Activated T-helper 17 cell treated with anti-CD3 and anti-CD28 coated beads, Interleukin-2, amount 50 U/mL, for 72 hours (primary cell): ENCODE measurements around the gene SHISA7. TPM values are rescaled to one million over a fixed set of nuclear protein-coding genes. Genes with fewer than 3 reads are reported as not detected.

ENCODE experiments used
- ATAC-seq: fragments of 150-1000 bp; cut with Tn5 transposase; replicated peaks from 2 replicates; pipeline ENCODE4 v1.10.0; 2021; ENCODE audit warnings: mild to moderate bottlenecking, moderate library complexity
- H3K27ac Mint-ChIP-seq: one replicate; pipeline ENCODE4 v1.8.0; 2022; ENCODE audit warnings: mixed read lengths
- H3K27me3 Mint-ChIP-seq: one replicate; pipeline ENCODE4 v1.8.0; 2022; ENCODE audit warnings: mixed read lengths
- H3K36me3 Mint-ChIP-seq: one replicate; pipeline ENCODE4 v1.8.0; 2022; ENCODE audit warnings: low read depth, mild to moderate bottlenecking, mixed read lengths
- H3K4me1 Mint-ChIP-seq: one replicate; pipeline ENCODE4 v1.8.0; 2022; ENCODE audit warnings: mixed read lengths
- H3K4me3 Mint-ChIP-seq: one replicate; pipeline ENCODE4 v1.8.0; 2022; ENCODE audit warnings: mild to moderate bottlenecking, mixed read lengths
- H3K9me3 Mint-ChIP-seq: one replicate; pipeline ENCODE4 v1.8.0; 2022; ENCODE audit warnings: mixed read lengths
- total RNA-seq, 2 donors: library from RNA; stranded (reverse); gene quantifications; one replicate each; pipeline ENCODE4 v1.2.3, GENCODE V29; 2022

Gene SHISA7
- total RNA-seq, 2 donors from 2014 or later = 0.11 TPM; not detected in 1

DNA sequence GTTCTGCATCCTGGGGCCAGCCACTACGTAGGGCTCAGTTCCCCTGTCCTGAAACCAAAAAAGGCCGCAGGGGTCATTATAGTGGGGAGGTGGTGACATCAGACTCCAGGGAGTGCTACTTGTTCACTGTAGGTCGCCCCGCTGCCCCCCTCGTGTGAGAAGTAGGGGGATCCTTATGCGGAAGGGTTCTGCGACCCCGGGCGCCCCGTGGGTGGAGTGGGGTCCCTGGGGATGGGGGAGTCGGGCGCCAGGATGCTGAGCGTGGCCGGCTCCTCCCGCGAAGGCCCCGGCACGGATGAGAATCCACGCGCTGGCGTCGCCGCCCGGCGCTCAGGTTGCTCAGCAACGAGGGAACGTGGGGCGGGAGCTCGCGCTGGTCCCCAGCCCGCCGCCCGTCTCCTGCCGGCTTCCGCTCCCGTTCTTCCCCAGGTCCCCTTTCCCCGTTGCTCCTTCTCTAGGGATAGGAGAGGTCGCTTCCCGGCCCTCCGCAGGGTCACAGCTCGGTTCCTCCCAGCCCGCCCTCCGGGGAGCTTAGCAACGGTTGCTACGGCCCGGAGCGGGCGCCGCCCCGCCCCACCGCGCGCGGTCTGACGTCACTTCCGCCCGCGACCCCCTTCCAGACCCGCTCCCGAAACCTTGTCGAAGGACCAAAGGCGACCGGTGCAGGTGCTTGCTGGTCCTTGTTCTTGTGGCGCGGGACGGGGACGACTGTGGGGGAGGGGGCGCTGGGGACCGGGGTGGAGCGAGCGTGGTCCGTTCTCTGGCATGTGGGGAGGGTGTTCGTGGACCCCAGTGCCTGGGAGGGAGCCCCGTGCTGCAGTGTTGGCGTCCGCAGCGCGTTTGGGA lies 41.7 kb upstream of the SHISA7 start, which contains the start of gene NAT14:
NAT14 (plus strand) TSS at position 596 of the 846 bp plus-strand sequence. CDS start 521 bp downstream, outside the sequence.
- H3K9me3 Mint-ChIP-seq = no peaks in the 10 kb centered on the region
- H3K36me3 Mint-ChIP-seq = peaks cover 4% of the 10 kb centered on the region
- H3K27ac Mint-ChIP-seq = peak within 1 kb of the TSS; percentile 75
- H3K4me1 Mint-ChIP-seq = peaks cover 8% of the 10 kb centered on the region
- H3K4me3 Mint-ChIP-seq = peak within 1 kb of the TSS; percentile 70
- H3K27me3 Mint-ChIP-seq = no peaks in the 10 kb centered on the region
- peak; percentile 73 for ATAC-seq

DNA sequence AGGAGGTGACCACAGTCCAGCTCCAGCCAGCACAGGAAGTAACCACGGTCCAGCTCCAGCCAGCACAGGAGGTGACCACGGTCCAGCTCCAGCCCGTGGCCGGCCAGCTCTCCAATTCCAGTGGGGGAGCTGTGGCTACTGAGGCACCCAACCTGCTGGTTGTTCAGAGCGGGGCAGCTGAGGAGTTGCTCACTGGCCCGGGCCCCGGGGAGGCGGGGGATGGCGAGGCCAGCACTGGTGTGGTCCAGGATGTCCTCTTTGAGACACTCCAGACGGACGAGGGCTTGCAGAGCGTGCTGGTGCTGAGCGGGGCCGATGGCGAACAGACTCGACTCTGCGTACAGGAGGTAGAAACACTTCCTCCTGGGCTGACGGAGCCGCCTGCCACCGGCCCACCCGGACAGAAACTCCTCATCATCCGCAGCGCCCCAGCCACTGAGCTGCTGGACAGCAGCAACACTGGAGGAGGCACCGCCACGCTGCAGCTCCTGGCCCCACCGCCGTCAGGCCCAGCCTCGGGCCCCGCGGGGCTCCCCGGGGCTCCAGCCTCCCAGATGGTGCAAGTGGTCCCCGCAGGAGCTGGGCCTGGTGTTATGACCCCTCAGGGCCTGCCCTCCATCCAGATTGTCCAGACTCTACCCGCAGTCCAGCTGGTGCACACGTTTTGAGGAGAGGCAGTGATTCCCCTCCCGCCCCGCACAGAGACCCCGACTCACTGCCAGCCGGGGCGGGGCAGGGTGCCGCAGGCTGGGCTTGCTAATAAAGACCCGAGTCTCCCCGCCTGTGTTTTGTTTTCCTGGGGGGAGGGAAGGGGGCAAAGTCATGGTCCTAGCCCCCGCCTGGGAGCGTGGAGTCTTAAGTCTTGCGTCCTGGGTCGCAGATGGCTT lies 40.8 kb upstream of the SHISA7 start:
- no peak overlapping the region for H3K27ac Mint-ChIP-seq

DNA sequence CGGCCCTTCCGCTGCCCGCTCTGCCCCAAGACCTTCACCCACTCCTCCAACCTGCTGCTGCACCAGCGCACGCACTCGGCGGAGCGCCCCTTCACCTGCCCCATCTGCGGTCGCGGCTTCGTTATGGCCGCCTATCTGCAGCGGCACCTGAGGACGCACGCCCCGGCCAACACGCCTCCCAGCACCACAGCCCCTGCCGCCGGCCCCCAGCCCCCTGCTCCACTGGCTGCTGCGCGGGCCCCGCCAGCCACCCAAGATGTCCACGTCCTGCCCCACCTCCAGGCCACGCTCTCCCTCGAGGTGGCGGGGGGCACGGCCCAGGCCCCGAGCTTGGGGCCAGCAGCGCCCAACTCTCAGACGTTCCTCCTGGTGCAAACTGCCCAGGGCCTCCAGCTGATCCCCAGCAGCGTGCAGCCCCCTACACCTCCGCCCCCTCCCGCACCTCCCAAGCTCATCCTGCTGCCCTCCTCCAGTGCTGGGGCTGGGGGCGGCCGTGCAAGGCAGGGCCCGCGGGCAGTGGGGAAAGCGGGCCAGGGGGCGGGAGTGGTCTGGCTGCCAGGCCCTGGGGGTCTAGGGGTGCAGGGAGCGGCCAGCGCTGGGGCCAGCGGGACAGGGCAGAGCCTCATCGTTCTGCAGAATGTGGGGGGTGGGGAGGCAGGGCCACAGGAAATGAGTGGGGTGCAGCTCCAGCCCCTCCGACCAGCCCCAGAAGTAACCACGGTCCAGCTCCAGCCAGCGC lies 40.0 kb upstream of the SHISA7 start:
- H3K4me1 Mint-ChIP-seq = peaks cover 24% of the 10 kb centered on the region
- no peak for ATAC-seq
- no peak overlapping the region for H3K4me3 Mint-ChIP-seq
- H3K27me3 Mint-ChIP-seq = no peaks in the 10 kb centered on the region
- peaks cover 20% of the 10 kb centered on the region for H3K36me3 Mint-ChIP-seq
- no peaks in the 10 kb centered on the region for H3K9me3 Mint-ChIP-seq
- no peak overlapping the region for H3K27ac Mint-ChIP-seq

More for the DNA sequence above, 40.8 kb upstream of the SHISA7 start:
- no peaks in the 10 kb centered on the region for H3K27me3 Mint-ChIP-seq
- no peaks in the 10 kb centered on the region for H3K9me3 Mint-ChIP-seq
- H3K4me3 Mint-ChIP-seq = peak overlapping the region; percentile 70
- no peak for ATAC-seq
- H3K36me3 Mint-ChIP-seq = peaks cover 12% of the 10 kb centered on the region
- peaks cover 16% of the 10 kb centered on the region for H3K4me1 Mint-ChIP-seq

DNA sequence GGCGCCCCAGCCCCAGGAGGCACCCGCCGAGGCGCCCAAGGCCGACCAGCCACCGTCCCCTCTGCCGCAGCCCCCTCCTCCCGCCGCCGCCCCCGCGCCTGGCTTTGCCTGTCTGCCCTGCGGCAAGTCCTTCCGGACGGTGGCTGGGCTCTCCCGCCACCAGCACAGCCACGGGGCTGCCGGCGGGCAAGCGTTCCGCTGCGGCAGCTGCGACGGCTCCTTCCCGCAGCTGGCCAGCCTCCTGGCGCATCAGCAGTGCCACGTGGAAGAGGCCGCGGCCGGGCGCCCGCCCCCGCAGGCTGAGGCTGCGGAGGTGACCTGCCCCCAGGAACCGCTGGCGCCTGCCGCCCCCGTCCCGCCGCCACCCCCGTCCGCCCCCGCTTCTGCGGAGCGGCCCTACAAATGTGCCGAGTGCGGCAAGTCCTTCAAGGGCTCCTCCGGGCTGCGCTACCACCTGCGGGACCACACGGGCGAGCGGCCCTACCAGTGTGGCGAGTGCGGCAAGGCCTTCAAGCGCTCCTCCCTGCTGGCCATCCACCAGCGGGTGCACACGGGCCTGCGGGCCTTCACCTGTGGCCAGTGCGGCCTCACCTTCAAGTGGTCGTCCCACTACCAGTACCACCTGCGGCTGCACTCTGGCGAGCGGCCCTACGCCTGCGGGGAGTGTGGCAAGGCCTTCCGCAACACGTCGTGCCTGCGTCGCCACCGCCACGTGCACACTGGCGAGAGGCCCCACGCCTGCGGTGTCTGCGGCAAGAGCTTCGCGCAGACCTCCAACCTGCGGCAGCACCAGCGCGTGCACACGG lies 39.3 kb upstream of the SHISA7 start:
- Mint-ChIP-seq H3K9me3 (no peaks in the 10 kb centered on the region), H3K4me3 (no peak overlapping the region), H3K27me3 (no peaks in the 10 kb centered on the region), H3K36me3 (peaks cover 20% of the 10 kb centered on the region), H3K27ac (no peak overlapping the region), H3K4me1 (peaks cover 29% of the 10 kb centered on the region)
- no peak for ATAC-seq

DNA sequence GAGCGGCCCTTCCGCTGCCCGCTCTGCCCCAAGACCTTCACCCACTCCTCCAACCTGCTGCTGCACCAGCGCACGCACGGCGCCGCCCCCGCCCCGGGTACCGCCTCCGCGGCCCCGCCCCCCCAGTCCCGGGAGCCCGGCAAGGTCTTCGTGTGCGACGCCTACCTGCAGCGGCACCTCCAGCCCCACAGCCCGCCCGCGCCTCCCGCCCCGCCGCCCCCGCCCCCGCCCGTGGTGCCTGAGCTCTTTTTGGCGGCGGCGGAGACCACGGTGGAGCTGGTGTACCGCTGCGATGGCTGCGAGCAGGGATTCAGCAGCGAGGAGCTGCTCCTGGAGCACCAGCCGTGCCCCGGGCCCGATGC lies 38.7 kb upstream of the SHISA7 start:
- peaks cover 29% of the 10 kb centered on the region for H3K4me1 Mint-ChIP-seq
- no peak overlapping the region for H3K4me3 Mint-ChIP-seq
- ATAC-seq = no peak
- peaks cover 20% of the 10 kb centered on the region for H3K36me3 Mint-ChIP-seq
- H3K27me3 Mint-ChIP-seq = no peaks in the 10 kb centered on the region
- H3K9me3 Mint-ChIP-seq = no peaks in the 10 kb centered on the region
- H3K27ac Mint-ChIP-seq = no peak overlapping the region

DNA sequence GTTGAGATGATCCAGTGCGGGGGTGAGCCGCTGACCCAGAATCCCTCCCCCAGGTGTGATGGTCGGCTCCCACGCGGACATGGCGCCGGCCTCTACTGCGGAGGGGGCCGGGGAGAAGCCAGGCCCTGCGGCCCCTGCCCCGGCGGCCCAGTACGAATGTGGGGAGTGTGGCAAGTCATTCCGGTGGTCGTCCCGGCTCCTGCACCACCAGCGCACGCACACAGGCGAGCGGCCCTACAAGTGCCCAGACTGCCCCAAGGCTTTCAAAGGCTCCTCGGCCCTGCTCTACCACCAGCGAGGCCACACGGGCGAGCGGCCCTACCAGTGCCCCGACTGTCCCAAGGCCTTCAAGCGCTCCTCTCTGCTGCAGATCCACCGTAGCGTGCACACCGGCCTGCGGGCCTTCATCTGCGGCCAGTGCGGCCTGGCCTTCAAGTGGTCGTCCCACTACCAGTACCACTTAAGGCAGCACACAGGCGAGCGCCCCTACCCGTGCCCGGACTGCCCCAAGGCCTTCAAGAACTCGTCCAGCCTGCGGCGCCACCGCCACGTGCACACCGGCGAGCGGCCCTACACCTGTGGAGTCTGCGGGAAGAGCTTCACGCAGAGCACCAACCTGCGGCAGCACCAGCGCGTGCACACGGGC lies 38.2 kb upstream of the SHISA7 start:
- Mint-ChIP-seq H3K4me3 (no peak overlapping the region), H3K9me3 (no peaks in the 10 kb centered on the region), H3K27me3 (no peaks in the 10 kb centered on the region), H3K4me1 (peaks cover 29% of the 10 kb centered on the region), H3K36me3 (peaks cover 20% of the 10 kb centered on the region), H3K27ac (no peak overlapping the region)
- no peak for ATAC-seq

DNA sequence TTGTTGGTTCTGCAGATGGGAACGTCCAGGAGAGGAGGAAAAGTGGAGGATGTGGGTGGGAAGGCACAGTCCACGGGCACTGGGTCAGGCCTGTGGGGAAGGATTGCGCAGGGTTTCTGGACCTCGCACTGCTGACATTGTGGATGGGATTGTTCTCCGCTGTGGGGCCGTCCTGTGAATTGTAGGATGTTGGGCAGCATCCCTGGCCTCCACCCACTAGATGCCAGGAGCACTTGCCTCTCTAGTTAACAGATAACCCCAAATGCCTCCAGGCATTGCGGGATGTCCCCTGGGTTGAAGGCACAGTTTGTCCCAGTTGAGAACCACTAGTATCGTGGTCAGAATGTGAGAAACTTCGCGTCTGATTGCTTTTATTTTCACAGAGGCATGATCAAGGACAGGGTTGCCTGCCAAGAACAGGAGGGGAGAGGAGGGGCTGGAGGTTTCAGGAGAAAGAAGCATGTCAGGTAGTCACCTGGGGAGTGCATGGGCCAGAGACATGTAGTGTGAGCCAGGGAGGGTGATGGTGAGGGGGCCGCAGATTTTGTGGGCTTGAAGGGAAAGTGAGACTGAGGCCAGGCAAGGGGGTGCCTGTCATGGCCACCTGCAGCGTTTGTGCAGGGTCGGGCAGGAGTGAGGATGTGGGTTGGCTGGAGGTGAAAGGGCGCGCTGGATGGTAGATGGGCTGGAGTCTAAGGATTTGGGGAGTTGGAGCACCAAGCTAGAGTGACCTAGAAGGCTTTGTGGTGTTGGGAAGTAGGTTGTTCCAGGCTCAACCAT lies 36.5 kb upstream of the SHISA7 start:
- Mint-ChIP-seq H3K27ac (peak overlapping the region; percentile 72), H3K4me3 (no peak overlapping the region), H3K36me3 (peaks cover 20% of the 10 kb centered on the region), H3K4me1 (peaks cover 24% of the 10 kb centered on the region), H3K27me3 (no peaks in the 10 kb centered on the region), H3K9me3 (no peaks in the 10 kb centered on the region)
- ATAC-seq = no peak

DNA sequence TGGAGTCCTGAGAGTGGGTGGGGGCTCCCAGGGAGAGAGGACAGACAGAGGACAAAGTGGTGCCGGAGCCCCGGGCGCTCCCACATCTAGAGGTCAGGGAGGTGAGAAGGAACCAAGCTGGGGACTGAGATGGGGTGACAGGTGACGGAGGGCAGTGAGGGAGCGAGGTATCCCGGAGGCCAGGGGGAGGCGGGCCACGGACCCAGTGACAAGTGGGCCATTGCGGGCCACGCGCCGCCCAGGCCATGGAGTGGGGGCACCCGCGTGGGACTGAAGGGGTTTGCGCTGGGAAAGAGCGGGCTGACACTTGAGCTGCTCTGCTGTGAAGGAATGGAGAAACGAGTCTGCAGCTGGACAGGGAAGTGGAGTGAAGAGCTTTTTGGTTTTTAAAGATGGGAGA lies 35.9 kb upstream of the SHISA7 start:
- Mint-ChIP-seq H3K36me3 (peaks cover 20% of the 10 kb centered on the region), H3K4me1 (peaks cover 24% of the 10 kb centered on the region), H3K27ac (peak overlapping the region; percentile 72), H3K4me3 (peak overlapping the region; percentile 87), H3K27me3 (no peaks in the 10 kb centered on the region), H3K9me3 (no peaks in the 10 kb centered on the region)
- ATAC-seq = no peak

DNA sequence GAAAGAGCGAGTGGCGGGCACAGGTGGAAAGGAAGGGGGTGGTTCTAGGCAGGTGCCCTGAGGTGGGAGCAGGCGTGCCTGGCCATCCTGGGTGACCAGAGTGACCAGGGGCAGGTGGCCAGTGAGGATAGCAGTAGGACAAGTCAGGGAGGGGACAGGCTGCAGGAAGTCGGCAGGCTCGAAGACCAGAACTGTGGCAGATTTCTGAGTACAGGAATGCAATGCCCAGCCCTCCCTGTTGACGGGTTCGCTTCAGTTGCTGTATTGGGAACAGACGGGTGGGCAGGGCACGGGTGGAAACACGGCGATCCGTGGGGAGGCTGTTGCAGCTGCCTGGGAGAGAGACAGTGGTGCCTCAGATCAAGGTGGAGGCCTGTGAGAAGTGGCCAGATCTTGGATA lies 35.3 kb upstream of the SHISA7 start:
- Mint-ChIP-seq H3K27me3 (no peaks in the 10 kb centered on the region), H3K9me3 (no peaks in the 10 kb centered on the region), H3K4me3 (peak overlapping the region; percentile 87), H3K4me1 (peaks cover 24% of the 10 kb centered on the region), H3K27ac (peak overlapping the region; percentile 72), H3K36me3 (peaks cover 20% of the 10 kb centered on the region)
- ATAC-seq = no peak

DNA sequence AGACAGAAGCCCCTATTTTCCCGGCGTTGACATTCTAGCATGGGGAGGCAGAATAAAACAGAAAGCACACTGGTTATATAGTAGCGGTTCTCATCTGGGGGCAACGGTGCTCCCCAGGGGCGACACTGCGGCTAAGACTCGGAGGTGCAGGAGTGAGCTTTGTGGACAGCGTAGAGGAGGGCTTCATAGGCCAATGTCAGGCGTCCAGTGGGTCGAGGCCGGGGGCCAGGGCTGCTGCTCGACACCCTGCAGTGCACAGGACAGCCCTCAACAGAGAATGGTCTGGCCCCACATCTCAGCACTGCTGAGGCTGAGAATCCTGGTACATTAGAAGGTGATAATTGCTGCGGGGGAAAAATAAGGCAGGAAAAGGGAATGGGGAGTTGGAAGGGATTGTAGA lies 34.8 kb upstream of the SHISA7 start:
- Mint-ChIP-seq H3K27ac (peak overlapping the region; percentile 72), H3K4me1 (peaks cover 24% of the 10 kb centered on the region), H3K36me3 (peaks cover 20% of the 10 kb centered on the region), H3K9me3 (no peaks in the 10 kb centered on the region), H3K4me3 (peak overlapping the region; percentile 87), H3K27me3 (no peaks in the 10 kb centered on the region)
- ATAC-seq = no peak

DNA sequence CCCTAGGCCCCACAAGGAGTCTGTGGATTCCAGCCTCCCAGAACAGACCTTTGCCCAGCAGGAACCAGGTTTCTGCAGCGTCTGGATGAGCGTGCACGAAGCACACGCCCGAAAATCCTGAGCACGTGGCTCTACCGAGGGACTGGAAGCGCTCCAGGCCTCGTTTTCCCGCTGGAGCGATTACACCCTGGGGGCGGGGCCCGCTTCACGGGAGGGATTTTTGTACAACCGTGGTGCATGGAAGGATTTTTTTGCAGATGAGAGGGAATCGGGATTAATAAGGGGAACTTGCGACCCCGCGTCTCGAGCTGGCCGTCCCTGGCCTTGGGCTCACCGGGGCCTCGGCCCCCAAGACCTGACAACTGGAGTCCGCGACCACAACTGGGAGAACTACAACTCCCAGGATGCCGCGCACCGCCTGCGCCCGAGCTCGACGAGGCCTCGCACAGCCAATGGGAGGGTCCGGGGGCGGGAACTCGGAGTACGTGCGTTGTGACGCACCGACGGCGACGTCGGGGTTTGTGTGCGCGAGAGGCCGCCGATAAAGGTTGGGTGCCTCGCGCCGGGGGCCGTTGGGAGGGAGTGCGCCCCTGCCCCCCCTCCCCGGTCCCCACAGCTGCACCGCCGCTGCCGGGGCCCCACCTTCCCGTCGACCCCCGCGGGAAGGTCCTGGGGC lies 33.1 kb upstream of the SHISA7 start, which contains the start of gene ZNF628:
ZNF628 (plus strand) TSS at position 518 of the 676 bp plus-strand sequence. CDS start 3,294 bp downstream, outside the sequence.
- peaks cover 20% of the 10 kb centered on the region for H3K36me3 Mint-ChIP-seq
- ATAC-seq = peak; percentile 98
- H3K27me3 Mint-ChIP-seq = no peaks in the 10 kb centered on the region
- peaks cover 24% of the 10 kb centered on the region for H3K4me1 Mint-ChIP-seq
- H3K9me3 Mint-ChIP-seq = no peaks in the 10 kb centered on the region
- peak within 1 kb of the TSS; percentile 88 for H3K27ac Mint-ChIP-seq
- H3K4me3 Mint-ChIP-seq = peak within 1 kb of the TSS; percentile 87
